HL-60/S4 treated with phorbol 12-myristate 13-acetate at 8.2 ng/mL for 4 days and 3 days (cell line): Measurements from ENCODE around the gene SLC12A5.

ENCODE experiments used
- in situ Hi-C: fragments of 300-500 bp; cut with MboI; formaldehyde crosslinking; loops from 2 replicates; pipeline ENCODE4 v1.15.0; 2022; ENCODE audit warnings: low sequenced_read_pairs

Gene SLC12A5

GRCh38 chr20:46006022-46006705, 22.9 kb upstream of the SLC12A5 start:
- in situ Hi-C loops: no loop called here

DNA sequence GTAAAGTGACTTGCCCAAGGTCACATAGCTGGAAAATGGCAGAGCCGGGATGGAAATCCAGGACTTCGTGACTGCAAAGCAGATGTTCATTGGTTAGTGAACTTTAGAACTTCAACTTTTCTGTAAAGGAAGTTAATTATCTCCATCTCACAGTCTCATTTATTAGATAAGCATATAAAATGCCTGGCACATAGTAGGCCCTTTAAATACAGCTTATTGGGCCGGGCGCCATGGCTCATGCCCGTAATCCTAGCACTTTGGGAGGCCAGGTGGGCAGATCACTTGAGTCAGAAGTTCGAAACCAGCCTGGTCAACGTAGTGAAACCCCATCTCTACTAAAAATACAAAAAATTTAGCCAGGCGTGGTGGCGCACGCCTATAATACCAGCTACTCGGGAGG, 22.1 kb upstream of the SLC12A5 start:
- in situ Hi-C loops: no loop called here

GRCh38 chr20:46007671-46008070, 21.3 kb upstream of the SLC12A5 start:
- in situ Hi-C loops: no loop called here

GRCh38 chr20:46009816-46010215, 19.2 kb upstream of the SLC12A5 start:
- in situ Hi-C loops: no loop called here

- in situ Hi-C loops: no loop called here
These were observed 18.3 kb upstream of the SLC12A5 start for GRCh38 chr20:46010491-46011391.

DNA sequence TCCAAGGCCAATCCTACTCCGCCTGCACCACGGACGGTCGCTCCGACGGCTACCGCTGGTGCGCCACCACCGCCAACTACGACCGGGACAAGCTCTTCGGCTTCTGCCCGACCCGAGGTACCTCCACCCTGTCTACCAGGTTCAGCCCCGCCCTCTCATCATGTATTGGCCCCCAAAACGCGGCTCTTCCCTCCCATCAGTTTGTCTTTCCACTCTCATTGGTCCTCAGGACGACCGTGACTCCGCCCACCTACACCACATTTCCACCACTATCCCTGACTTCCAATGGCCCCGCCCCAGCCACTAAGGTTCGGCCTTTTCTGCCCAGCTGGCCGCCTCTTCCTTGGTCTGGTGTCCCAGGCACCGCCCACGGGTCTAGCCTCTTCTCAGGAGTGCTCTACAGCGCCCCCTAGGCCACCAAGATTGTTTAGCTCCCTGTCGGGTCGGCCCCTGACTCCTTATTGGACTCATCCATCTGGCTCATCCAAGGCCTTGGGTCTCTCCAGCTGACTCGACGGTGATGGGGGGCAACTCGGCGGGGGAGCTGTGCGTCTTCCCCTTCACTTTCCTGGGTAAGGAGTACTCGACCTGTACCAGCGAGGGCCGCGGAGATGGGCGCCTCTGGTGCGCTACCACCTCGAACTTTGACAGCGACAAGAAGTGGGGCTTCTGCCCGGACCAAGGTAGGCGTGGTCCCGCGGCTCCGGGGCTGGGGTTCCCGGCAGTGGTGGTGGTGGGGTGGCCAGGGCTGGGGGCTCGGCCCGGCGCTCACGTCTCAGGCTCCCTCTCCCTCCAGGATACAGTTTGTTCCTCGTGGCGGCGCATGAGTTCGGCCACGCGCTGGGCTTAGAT, 17.2 kb upstream of the SLC12A5 start:
- in situ Hi-C loops: no loop called here

- in situ Hi-C loops: no loop called here
These were observed 16.1 kb upstream of the SLC12A5 start for GRCh38 chr20:46012921-46013320.

DNA sequence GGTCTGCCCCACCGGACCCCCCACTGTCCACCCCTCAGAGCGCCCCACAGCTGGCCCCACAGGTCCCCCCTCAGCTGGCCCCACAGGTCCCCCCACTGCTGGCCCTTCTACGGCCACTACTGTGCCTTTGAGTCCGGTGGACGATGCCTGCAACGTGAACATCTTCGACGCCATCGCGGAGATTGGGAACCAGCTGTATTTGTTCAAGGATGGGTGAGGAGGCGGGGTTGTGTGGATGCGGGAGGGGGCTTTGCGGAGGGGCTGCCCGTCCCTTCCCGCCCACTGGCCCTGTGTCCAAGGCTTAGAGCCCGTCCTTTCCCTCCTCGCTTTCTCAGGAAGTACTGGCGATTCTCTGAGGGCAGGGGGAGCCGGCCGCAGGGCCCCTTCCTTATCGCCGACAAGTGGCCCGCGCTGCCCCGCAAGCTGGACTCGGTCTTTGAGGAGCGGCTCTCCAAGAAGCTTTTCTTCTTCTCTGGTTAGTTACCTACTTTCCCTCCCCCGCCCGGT, 15.6 kb upstream of the SLC12A5 start:
- in situ Hi-C loops: no loop called here

DNA sequence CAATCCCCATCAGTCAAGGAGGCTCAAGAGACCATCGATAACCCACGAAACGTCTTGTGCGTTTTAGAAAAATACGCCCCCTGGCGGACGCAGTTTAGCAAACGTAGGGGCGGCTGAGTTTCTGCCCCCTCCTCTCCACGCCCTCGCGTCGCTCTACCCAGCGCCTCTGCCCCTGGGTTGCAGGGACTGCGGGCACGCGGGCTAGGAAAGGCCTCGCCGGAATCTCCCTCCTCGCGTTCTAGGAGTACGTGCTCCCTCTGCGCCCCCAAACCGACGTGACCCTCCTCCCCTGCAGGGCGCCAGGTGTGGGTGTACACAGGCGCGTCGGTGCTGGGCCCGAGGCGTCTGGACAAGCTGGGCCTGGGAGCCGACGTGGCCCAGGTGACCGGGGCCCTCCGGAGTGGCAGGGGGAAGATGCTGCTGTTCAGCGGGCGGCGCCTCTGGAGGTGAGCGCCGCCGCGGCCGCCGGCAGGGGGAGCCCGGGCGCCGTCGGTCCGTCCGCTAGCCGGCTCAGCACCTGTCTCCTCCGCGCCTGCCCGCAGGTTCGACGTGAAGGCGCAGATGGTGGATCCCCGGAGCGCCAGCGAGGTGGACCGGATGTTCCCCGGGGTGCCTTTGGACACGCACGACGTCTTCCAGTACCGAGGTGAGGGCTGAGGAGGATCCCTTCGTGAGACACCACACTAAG, 15.0 kb upstream of the SLC12A5 start:
- in situ Hi-C loops: no loop called here

- in situ Hi-C loops: no loop called here
These were observed 14.3 kb upstream of the SLC12A5 start for GRCh38 chr20:46014517-46015396.

DNA sequence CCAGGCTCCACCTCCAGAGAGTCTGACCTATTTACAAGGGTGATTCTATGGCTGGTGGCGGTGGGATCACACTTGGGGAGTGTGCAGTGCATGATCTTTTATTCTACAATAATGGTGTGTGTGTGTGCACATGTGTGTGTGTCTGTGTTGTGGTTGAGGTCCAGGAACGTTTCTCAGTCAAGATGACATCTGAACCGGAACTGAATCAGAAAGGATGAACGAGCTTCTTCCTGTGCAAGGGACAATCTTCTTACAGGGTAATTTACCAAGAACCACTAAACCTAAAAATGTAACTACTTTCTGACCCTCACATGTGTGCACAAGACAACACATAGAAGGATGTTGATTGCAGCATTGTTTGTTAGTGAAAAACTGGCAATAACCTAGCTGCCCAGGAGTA, 11.7 kb upstream of the SLC12A5 start:
- in situ Hi-C loops: no loop called here

- in situ Hi-C loops: no loop called here
These were observed 10.9 kb upstream of the SLC12A5 start for GRCh38 chr20:46018112-46018511.

GRCh38 chr20:46018611-46019010, 10.4 kb upstream of the SLC12A5 start:
- in situ Hi-C loops: no loop called here

DNA sequence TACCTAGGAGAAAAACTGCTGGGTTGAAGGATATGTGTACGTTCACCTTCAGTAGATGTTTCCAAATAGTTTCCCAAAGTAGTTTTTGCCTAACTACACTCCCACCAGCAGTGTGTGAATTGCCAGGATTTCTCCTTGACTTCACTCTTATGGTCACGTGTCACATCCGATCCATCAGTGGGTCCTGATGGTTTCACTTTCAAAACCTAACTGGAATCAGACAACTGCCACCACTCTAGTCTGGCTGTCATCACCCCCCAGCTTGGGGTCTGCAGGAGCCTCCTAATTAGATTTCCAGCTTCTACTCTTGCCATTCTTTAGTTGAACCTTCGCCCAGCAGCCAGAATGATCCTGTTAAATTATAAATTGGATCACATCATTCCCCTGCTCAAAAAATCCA, 8.5 kb upstream of the SLC12A5 start:
- in situ Hi-C loops: no loop called here

DNA sequence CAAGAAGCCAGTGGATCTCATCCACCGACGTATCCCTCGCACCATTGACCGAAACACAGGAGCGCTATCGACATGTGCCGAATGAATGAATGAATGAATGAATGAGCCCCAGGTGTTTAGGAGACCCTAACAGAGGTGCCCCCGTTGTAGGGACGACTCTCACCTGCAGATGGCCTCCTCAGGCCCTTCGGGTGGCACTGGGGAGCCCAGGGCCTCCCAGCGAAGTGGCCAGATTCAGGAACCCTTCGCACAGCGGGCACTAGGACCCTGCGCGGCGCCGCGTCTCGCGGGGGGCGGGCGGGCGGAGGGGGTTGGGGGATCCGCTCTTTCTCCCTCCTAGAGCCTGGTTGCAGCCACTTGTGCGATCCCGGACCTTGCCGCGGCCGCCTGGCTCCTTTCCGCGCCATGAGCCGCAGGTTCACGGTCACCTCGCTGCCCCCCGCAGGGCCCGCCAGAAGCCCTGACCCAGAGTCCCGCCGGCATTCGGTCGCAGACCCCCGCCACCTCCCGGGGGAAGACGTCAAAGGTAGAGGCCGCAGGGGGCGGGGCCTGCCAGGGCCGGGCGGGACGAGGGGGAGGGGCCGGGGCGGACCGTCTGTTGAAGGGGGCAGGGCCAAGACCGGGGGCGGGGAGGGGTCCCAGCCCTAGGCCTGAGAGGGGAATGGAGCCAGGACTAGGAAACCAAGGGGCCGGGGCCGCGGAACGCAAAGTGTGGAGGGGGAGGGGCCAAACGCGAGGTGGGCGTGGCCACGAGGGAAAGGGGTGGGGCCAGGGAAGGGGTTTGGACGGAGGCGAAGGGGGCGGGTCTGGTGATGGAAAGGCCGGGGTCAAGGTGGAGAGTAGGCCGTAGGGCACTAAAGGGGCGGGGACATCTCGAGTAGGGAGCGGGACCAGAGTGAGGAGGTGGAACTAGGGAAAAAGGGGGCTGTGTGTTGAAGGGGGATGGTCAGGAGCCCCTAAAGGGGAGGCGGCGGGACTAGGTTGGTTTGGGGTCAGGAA, 7.4 kb upstream of the SLC12A5 start:
- in situ Hi-C loops: no loop called here

GRCh38 chr20:46022411-46023147, 6.4 kb upstream of the SLC12A5 start:
- in situ Hi-C loops: no loop called here

GRCh38 chr20:46023148-46023484, 5.9 kb upstream of the SLC12A5 start:
- in situ Hi-C loops: no loop called here

DNA sequence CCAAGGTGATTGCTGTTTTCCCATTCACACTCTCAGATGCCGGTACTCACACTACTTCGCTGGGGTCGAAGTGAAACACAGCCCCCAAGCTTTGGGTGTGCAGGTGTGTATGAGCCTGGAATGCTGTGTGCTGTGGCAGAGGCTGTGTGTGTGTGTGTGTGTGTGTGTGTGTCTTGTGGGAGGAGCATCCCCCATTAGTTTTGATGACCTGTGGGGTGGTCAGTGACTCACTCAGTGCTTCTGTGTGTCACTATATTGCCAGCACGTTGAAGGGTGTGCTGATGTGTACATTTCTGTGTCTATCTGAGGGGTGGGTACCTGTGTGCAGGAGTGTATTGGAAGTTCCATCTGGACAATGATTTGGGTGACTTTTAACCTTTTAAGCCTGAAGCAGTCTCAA, 5.0 kb upstream of the SLC12A5 start:
- in situ Hi-C loops: no loop called here
